Activated CD4-positive, alpha-beta T cell treated with anti-CD3 and anti-CD28 coated beads, Interleukin-2, amount 50 U/mL, for 48 hours (primary cell): ENCODE measurements around the gene TRIM27.
"Not testable (repeated sequence)": the region's sequence is repeated elsewhere in the genome, so short reads cannot be mapped to it uniquely, and the experiment has no call there.

Experiments used
- DNase-seq, 2 experiments: peaks; one replicate each; pipeline ENCODE4 v3.0.0-alpha.2; 2020

TRIM27 gene, protein sequence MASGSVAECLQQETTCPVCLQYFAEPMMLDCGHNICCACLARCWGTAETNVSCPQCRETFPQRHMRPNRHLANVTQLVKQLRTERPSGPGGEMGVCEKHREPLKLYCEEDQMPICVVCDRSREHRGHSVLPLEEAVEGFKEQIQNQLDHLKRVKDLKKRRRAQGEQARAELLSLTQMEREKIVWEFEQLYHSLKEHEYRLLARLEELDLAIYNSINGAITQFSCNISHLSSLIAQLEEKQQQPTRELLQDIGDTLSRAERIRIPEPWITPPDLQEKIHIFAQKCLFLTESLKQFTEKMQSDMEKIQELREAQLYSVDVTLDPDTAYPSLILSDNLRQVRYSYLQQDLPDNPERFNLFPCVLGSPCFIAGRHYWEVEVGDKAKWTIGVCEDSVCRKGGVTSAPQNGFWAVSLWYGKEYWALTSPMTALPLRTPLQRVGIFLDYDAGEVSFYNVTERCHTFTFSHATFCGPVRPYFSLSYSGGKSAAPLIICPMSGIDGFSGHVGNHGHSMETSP

DNA sequence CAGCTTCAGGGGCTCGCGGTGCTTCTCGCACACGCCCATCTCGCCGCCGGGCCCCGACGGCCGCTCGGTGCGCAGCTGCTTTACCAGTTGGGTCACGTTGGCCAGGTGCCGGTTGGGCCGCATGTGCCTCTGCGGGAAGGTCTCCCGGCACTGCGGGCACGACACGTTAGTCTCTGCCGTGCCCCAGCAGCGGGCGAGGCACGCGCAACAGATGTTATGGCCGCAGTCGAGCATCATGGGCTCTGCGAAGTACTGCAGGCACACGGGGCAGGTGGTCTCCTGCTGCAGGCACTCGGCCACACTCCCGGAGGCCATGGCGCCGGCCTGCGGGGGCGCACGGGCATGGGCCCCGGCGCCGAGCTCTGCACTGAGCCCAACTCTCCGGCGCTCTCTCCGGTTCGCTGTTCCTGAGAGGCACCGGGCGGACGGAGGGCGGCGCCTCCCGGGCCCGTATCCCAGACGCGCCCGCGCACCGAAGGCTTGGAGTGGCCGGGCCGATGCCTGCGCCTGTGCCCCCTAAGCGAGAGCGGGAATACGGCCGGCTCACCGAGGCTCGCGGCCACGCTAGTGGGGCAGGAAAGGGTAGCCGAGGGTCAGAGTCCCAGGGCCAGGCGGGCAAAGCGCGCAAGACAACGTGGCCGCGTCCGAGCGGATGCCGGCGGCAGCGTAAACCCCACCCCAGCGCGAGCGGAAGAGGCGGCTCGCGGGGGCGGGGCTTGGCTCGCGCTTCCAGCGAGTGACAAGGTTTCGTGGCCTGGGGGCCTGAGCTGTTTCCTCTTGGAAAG is at the start of gene TRIM27:
Gene TRIM27, minus strand, starts transcription at position 668 of the 785 bp plus-strand sequence. Its CDS starts 353 bp downstream, at position 315.
- peak; percentile 81 to 87 for DNase-seq

DNA sequence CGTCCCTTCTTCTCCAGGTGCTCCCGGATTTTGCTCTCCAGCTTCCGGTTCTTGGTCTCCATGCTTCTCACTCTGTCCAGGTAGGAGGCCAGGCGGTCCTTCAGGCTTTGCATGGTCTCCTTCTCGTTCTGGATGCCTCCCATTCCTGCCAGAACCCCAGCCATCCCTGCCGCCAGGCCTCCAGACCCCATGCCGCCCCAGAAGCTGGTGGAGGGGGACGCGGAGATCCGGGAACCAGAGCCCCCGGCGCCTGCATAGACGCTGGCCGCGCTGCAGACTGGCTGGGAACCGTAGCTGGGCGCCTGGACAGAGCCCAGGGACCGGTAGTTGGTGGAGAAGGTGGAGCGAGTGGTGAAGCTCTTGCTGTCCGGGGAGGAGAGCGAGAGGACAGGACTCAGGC is 46.3 kb upstream of the TRIM27 start:
- not testable (repeated sequence) for DNase-seq

DNA sequence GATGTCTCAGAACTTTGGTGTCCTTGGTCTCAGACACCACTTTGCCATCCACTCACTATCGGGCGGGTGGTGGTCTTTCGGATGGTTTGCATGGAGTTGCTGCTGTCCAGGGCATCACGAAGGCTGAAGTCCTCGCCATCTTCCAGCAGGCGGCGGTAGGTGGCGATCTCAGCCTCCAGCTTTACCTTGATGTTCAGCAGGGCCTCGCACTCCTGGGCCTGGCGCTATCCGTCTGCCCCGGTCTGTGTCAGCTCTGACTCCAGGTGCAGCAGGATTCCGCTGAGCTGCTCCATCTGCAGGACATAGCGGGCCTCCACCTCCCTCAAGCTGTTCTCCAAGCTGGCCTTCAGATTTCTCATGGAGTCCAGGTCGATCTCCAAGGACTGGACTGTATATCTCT is 45.3 kb upstream of the TRIM27 start:
- DNase-seq: no peak

DNA sequence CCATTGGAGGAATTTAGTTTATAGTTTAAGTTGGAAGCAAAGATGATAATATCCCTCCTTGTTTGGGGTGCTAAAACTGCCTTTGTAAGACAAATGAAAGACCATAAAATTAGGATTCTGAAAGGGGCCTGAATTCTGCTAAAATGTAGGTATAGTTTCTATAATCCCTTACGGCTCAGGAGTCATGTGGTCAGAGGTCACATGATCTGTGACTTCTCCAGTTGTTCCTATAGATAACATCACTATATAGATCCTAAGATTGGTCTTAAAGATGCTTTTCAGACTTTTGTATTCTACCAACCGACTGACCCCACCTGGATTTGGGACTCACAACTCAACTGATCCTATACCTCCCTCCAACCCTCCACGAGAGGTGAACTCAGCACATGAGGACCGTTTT is 44.7 kb upstream of the TRIM27 start:
- no peak for DNase-seq

DNA sequence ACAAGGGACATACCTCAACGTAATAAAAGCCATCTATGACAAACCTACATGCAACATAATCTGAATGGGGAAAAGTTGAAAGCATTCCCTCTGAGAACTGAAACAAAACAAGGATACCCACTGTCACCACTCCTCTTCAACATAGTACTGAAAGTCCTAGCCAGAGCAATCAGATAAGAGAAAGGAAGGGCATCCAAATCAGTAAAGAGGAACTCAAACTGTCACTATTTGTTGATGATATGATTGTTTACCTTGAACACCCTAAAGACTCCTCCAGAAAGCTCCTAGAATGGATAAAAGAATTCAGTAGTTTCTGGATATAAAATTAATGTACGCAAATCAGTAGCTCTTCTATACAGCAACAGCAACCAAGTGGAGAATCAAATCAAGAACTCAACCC is 41.9 kb upstream of the TRIM27 start:
- DNase-seq: no peak

DNA sequence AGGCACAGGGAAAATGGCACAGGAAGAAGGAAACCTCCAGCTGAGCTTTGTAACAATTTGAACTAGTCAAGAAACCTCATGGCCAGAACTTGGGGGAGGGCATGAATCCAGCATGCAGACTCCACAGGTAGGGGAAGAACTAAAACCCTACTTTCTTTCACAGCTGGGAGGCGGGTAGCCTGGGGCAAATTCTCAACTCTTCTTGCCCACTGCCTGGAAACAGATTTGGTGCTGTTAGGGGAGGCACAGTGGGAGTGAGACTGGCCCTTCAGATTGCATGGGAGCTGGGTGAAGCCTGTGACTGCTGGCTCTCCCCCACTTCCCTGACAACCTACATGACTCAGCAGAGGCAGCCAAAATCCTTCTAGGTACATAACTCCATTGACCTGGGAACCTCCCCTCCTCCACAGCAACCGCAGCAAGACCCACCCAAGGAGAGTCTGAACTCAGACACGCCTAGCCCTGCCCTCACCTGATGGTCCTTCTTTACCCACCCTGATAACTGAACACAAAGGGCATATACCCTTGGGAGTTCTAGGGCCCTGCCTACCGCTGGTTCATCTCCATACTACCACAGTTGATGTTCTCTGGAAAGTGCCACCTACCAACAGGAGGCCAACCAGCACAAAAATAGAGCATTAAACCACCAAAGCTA is 37.2 kb upstream of the TRIM27 start:
- no peak for DNase-seq

DNA sequence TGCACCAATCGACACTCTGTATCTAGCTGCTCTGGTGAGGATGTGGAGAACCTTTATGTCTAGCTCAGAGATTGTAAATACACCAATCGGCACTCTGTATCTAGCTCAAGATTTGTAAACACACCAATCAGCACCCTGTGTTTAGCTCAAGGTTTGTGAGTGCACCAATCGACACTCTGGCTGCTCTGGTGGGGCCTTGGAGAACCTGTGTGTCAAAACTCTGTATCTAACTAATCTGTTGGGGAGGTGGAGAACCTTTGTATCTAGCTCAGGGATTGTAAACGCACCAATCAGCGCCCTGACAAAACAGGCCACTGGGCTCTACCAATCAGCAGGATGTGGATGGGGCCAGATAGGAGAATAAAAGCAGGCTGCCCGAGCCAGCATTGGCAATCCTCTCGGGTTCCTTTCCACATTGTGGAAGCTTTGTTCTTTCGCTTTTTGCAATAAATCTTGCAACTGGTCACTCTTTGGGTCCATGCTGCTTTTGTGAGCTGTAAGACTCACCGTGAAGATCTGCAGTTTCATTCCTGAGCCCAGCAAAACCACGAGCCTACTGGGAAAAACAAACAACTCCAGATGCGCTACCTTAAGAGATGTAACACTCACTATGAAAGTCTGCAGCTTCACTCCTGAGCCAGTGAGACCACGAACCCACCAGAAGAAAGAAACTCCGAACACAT is 34.9 kb upstream of the TRIM27 start:
- not testable (repeated sequence) for DNase-seq

DNA sequence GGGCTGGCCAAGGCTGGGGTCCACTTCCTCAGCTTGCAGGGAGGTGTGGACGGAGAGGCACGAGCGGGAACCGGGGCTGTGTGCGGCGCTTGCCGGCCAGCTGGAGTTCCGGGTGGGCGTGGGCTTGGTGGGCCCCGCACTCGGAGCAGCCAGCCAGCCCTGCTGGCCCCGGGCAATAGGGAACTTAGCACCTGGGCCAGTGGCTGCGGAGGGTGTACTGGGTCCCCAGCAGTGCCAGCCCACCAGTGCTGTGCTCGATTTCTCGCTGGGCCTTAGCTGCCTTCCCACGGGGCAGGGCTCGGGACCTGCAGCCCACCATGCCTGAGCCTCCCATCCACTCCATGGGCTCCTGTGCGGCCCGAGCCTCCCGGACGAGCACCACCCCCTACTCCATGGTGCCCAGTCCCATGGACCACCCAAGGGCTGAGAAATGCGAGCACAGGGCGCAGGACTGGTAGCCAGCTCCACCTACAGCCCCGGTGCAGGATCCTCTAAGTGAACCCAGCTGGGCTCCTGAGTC is 34.1 kb upstream of the TRIM27 start:
- not testable (repeated sequence) for DNase-seq

DNA sequence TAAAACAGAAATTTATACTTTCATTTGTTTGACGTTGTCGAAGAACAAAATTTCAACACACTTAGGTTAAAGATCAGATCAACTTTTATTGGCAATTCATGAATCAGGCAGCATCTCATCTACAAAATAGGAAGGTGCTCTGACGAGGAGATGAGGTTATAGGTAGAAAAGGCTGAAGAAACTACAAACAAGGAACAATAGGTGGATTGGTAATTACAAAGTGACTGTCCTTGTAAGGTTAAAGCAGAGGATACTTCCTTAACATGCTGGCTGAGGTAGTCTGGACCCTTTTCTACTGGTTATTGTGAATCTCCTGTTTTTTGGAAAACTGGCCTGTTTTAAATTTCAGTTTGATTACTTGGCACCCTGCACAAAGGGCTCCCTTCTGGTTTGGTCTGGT is 32.5 kb upstream of the TRIM27 start:
- no peak for DNase-seq

DNA sequence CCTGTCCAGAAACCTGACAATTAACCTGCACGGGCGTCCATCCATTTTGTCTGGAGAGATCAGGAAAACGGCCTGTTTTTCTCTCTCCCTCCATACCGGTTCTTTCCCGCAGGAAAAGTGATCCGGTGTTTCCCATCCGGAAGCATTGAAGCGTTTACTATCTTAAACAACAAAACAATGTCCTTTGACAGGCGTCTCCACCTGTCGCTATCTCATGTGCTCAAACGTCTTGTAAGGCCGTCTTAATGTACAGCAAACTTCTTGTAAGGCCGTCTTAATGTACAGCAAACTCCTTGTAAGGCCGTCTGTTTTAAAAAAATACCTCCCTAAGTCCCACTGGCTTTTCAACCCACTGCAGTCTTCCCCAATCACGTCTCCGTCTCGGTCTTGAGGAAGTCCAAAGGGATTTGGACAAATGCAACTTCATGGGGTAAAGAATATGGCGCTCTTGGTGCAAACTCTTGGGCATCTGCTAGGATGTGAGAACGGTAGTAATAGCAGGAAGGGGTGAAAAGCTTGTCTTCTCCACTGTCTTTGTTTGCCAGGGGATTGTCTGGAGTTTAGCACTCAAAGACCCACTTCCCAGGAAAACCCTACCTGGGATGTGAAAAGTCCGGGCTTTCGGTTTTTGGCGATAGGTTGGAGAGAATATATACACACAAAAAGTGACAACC is 29.9 kb upstream of the TRIM27 start:
- peak in 1 of 2 experiments; percentile 14 for DNase-seq

DNA sequence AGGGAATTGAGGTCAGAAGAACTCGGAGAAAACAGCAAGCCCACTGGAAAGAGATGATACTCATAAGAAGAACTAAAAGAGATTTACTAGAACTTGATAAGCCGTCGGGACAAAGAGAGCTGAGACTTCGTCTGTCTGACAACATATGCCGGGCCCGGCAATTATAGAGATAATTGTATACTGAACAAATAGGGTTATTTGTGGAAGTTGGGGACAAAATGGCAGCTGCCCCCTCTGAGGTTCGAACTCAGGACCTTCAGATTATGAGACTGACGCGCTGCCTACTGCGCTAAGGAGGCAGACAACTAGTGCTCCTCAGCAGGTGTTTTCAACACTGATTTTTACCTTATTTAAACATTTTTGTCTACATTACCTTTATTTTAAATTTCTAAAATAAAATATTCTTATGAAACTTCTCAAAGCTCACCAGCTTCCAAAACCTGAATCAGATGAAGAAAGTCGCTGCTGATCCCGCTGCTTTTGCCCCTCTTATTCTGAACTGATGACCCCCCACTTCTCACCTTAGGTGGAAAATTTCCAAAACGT is 29.3 kb upstream of the TRIM27 start:
- peak; percentile 67 to 77 for DNase-seq

DNA sequence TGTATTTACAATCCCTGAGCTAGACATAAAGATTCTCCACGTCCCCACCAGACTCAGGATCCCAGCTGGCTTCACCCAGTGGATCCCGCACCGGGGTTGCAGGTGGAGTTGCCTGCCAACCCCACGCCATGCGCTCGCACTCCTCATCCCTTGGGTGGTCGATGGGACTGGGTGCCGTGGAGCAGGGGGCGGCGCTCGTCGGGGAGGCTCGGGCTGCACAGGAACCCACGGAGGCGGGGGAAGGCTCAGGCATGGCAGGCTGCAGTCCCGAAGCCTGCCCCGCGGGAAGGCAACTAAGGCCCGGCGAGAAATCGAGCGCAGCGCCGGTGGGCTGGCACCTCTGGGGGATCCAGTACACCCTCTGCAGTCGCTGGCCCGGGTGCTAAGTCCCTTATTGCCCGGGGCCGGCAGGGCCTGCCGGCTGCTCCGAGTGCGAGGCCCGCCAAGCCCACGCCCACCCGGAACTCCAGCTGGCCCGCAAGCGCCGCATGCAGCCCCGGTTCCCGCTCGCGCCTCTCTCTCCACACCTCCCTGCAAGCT is 25.9 kb upstream of the TRIM27 start:
- not testable (repeated sequence) for DNase-seq

DNA sequence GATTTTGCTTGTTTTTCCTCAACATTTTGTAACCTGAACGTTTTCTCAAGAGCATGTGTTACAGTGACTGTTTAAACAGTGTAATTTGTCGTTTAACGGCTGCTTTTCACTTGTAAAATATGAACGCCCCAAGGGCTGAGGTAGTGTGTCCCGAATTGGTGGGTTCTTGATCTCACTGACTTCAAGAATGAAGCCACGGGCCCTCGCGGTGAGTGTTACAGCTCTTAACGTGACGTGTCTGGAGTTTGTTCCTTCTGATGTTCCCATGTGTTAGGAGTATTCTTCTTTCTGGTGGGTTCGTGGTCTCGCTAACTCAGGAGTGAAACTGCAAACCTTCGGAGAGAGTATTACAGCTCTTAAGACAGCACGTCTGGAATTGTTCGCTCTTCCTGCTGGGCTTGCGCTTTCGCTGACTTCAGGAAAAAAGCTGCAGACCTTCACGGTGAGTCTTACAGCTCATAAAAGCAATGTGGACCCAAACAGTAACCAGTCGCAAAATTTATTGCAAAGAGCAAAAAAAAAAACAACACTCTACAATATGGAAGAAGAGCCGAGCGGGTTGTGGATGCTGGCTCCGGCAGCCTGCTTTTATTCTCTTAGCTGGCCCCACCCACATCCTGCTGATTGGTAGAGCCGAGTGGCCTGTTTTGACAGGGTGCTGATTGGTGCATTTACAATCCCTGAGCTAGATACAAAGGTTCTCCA is 25.1 kb upstream of the TRIM27 start:
- no peak for DNase-seq

DNA sequence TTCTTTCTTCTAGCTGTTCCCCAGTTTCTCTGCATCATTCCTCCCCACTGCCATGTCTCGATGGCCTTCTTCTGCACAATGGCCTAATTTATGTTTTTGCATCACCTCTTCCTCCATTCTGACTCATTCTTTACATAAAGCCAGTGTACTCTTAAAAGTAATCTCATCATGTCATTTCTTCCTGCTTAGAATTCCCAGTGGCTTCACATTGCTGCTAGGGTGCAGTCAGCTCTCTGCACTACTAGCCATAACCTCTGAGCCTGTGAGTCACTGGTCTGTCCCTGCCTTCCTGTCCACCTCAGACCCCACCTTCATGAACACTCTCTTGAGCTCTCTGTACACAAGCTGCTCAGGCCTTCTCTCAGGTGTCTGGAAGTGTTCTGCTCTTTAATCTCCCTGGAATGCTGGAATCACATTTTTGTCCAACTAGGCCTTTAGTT is 24.1 kb upstream of the TRIM27 start:
- no peak for DNase-seq

DNA sequence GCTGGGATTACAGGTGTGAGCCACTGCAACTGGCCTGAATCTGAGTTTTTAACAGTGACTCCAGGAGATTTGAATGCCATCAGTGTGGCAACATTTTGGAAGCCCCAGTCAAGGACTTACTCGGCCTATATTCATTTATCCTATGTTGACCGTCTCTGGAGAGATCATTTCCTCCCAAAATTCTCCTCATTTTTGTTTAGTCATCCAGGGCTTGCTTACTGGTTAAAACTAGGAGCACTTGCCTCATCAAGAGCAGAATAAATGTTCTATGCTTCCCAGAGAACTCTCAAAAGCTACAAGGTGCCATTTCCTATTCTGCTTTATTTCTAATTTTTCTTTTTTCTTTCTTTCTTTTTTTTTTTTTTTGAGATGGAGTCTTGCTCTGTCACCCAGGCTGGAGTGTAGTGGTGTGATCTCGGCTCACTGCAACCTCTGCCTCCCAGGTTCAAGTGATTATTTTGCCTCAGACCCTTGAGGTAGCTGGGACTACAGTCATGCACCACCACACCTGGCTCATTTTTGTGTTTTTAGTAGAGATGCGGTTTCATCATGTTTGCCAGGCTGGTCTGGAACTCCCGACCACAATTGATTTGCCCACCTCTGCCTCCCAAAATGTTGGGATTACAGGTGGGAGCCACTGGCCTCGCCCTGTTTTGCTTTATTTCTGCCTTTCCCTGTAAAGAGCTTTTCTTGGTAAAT is 23.4 kb upstream of the TRIM27 start:
- DNase-seq: no peak

DNA sequence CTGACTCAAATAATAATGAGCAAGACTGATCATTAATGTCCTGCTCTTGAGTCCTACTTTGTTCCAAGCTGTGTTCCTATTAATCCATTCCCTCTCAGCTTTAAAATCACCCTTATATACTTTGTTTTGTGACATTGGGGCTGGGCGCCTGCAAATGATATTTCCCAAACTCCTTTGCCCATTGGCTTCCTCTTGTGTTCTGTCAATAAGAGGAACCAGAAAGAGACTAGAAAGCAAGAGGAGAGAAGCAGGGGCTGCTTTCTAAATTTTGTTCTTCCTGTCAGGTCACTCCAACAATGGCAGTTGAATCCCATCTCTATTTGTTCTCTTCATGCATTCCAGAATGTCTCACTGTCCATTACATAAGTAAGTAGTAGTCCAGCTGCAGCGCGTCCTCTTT is 21.6 kb upstream of the TRIM27 start:
- no peak for DNase-seq

DNA sequence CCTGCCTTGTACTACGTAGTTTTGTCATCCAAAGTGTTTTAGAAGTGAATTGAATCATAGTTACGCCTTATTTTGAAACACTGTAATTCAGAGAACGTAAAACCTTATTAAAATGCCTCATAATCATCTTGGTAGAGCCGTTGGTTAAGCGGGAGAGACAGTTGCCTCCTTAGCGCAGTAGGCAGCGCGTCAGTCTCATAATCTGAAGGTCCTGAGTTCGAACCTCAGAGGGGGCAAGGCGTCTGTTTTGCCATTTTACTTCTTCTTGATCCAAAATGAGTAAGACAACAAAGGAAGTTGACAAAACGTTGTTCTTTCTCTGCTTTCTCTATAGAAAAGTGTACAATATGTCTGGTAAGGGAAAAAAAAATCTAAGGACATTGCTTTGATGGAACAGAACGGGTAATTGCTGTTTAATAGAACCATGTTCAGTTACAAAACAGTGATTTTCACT is 20.7 kb upstream of the TRIM27 start:
- peak; percentile 77 to 82 for DNase-seq

DNA sequence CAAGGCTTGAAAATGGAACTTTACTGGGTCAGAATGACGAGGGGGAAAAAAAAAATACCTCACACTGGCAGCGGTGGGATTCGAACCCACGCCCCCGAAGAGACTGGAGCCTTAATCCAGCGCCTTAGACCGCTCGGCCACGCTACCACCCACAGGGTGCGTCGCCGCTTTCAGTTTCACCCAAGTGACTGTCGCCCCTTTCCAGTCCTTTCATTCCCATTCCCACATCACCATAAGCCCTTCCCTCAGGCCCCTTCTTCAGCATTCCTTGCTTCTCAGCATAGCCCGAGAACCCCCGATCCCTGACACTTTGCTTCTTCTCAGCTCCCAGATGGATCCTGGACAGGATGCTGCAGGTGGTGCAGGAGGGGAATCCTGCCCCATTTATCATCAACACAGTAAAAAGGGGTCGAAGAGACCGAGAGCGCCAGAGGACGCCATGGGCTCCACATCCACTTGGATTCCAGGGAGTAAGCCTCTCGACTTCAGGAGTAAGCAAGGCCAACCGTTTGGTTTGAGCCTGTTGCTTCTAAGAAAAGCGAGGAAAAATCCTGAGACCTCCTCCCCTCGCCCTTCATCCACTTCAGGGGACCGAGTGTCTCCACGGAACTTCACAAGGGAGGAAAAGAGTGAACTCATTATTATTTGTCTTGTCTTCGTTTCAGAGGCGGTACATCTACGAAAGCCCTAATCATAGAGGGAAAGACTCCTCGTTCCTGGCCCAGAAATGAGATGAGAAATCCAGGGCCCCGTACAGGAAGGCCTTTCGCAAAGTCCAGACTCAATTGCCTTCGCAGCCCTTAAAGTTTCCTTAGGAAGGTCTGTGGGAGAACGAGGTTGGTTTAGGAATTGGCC is 20.0 kb upstream of the TRIM27 start:
- DNase-seq: peak; percentile 83 to 86

DNA sequence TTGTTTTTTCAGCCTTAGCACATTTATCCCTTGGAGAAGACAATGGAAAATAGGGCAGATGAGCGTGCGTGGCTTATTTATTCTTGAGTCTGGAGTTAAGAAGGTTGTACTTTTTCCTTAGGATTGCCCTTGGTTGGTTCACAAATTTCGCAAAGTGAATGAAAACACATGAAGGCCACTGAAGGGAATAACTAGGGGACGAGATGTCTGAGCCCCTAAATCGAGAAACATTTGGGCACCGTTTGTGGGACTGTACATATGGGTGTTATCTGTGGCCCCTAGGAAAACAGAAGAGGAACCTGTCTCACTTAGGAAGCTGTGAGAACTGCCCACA is 19.4 kb upstream of the TRIM27 start:
- no peak for DNase-seq
